ENCODE data around the gene KLF14.
"Not testable (repeated sequence)": the region's sequence is repeated elsewhere in the genome, so short reads cannot be mapped to it uniquely, and the experiment has no call there.

The KLF14 gene

DNA sequence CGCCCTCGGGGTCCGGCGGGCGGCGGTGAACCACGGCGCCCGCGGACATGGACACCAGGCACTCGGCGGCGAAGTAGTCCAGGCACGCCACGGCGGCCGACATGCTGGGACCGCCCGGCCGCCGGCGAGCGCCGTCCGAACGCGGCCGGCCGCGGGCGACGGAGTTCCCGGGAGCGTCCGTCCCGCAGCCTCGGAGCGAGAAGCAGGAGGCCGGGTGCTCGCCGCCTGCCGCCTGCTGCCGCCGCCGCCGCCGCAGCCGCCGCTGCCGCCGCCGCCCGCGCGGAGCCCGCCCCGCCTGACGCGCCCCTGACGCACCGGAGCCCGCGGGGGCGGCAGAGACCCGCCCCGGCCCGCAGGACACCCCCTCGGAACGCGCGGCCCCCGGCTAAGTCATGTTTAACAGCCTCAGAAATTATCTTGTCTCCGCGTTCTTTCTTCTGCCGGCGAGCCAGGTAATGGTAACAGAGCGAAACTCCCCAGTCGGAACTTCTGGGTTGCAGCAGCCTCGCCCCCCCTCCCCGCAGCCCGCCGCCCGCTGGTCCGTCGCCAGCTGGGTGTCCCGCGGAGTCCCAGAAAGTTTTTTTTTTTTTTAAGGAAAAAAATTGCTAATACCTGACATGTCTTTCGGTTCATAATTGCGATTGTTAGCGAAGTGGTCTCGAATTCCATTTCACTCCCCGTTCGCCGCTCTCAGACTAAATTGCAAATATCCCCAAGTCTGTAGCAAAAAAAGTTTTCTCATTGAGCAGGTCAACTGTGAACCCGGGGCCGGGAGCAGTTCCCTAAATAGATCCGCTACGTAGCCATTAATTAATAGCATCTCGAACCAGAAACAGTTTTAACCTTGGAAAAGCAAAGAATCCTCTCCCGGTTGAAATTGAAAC lies at the start of gene KLF14:
KLF14 (minus strand) TSS at position 277 of the 884 bp plus-strand sequence; CDS start at position 103, 174 bp downstream.
- H3K4me3 ChIP-seq (ENCODE audit: control insufficient read depth, low read depth, low read length), result peak within 1 kb of the TSS; percentile 35
- TF ChIP-seq, protein P1, sequence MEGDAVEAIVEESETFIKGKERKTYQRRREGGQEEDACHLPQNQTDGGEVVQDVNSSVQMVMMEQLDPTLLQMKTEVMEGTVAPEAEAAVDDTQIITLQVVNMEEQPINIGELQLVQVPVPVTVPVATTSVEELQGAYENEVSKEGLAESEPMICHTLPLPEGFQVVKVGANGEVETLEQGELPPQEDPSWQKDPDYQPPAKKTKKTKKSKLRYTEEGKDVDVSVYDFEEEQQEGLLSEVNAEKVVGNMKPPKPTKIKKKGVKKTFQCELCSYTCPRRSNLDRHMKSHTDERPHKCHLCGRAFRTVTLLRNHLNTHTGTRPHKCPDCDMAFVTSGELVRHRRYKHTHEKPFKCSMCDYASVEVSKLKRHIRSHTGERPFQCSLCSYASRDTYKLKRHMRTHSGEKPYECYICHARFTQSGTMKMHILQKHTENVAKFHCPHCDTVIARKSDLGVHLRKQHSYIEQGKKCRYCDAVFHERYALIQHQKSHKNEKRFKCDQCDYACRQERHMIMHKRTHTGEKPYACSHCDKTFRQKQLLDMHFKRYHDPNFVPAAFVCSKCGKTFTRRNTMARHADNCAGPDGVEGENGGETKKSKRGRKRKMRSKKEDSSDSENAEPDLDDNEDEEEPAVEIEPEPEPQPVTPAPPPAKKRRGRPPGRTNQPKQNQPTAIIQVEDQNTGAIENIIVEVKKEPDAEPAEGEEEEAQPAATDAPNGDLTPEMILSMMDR (IDR thresholded peaks at IDR 0.05; ENCODE audit: control insufficient read depth, insufficient read depth, low read depth, low read length, missing control alignments), result no peak
- DNase-seq (ENCODE audit: low read depth), result no peak

DNA sequence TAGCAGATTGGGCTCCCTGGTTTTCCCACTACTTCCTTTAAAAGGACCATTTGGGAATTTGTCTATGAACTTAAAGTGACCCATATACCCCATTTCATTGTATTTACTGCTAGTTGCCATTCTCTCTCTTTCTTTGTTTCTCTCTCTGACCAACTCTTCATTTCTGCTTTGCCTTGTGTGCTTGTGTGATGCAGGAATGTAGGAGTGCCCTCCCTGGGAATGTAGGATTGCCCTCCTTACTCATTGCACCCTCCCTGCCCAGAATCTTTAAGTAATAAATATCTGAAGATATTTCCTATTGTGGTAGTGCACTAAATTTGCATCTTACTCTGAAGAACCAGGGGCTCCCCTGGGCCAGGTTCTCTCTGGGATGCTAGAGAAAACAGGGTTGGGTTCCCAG lies 47.3 kb upstream of the KLF14 start:
- no peak overlapping the region for H3K4me3 ChIP-seq (ENCODE audit: control insufficient read depth, low read depth, low read length)
- no peak for DNase-seq (ENCODE audit: low read depth)
- TF ChIP-seq, protein P1 (IDR thresholded peaks at IDR 0.05; ENCODE audit: control insufficient read depth, insufficient read depth, low read depth, low read length, missing control alignments), result no peak

DNA sequence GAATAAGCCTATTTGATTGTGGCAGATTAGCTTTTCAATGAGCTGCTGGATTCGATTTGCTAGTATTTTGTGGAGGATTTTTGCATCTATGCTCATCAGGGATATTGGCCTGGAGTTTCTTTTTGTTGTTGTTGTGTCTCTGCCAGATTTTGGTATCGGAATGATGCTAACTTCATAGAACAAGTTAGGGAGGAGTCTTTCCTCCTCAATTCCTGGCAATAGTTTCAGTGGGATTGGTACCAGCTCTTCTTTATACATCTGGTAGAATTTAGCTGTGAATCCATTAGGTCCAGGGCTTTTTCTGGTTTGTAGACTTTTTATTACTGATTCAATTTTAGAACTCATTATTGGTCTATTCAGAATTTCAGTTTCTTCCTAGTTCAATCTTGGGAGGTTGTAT lies 43.4 kb upstream of the KLF14 start:
- no peak for DNase-seq (ENCODE audit: low read depth)
- TF ChIP-seq, protein P1 (IDR thresholded peaks at IDR 0.05; ENCODE audit: control insufficient read depth, insufficient read depth, low read depth, low read length, missing control alignments), result no peak
- H3K4me3 ChIP-seq (ENCODE audit: control insufficient read depth, low read depth, low read length), result no peak overlapping the region

DNA sequence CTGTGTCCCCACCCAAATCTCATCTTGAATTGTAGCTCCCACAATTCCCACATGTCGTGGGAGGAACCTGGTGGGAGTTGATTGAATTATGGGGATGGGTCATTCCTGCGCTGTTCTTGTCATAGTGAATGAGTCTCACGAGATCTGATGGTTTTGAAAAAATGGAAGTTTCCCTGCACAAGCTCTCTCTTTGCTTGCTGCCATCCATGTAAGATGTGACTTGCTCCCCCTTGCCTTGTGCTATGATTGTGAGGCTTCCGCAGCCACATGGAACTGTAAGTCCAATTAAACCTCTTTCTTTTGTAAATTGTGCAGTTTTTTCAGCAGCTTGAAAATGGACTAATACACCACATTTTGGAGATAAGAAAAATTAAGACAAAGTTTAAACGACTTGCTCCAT lies 38.4 kb upstream of the KLF14 start:
- not testable (repeated sequence) for H3K4me3 ChIP-seq (ENCODE audit: control insufficient read depth, low read depth, low read length); DNase-seq (ENCODE audit: low read depth)

DNA sequence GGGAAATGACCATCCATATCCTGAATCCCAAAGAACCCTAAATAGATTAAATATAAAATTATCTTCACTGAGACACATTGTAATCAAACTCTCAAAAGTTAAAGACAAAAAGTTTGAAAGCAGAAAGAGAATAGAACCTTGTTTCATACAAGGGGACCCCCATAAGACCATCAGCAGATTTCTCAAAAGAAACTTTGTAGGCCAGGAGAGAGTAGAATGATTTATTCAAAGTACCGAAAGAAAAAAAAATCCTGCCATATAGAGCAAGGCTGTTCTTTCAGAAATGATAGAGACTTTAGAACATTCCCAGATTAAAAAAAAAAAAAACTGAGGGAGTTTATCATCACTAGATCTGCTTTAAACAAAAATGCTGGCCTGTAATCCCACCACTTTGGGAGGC lies 34.8 kb upstream of the KLF14 start:
- DNase-seq (ENCODE audit: low read depth), result no peak
- TF ChIP-seq, protein P1 (IDR thresholded peaks at IDR 0.05; ENCODE audit: control insufficient read depth, insufficient read depth, low read depth, low read length, missing control alignments), result no peak

DNA sequence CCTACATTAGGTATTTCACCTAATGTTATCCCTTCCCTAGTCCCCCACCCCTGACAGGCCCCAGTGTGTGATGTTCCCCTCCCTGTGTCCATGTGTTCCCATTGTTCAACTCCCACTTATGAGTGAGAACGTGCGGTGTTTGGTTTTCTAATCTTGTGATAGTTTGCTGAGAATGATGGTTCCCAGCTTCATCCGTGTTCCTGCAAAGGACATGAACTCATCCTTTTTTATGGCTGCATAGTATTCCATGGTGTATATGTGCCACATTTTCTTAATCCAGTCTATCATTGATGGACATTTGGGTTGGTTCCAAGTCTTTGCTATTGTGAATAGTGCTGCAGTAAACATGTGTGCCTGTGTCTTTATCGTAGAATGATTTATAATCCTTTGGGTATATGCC lies 30.6 kb upstream of the KLF14 start:
- H3K4me3 ChIP-seq (ENCODE audit: control insufficient read depth, low read depth, low read length); DNase-seq (ENCODE audit: low read depth): not testable (repeated sequence)

More for the DNA sequence above, 34.8 kb upstream of the KLF14 start:
- no peak overlapping the region for H3K4me3 ChIP-seq (ENCODE audit: control insufficient read depth, low read depth, low read length)

DNA sequence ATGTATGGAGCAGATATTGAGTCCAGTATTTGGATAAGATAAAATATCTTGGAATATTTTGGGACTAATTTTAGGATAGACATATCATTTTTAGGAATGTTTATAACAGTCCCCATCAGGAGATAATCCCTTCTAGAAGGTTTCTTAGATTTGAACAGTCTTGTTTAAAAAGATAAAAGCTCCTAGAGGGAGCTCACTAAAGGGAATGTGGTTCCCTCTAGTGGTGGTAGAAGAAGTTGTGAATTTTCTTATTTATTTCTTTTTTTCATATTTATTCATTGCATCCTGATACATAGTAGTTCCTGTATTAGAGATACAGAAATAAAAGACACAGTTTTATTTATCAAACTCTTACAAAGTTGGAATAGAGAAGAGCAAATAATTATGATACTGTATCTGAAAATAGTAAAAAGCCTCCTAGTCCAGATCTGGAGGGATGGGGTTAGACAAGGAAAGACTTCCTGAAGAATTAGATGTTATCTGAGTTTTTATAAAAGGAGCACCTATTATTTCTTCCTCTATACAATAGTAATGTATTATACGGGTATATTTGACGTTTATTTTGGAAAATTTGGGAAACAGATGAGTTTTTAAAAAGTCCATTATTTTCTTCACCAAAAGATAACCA lies 24.5 kb upstream of the KLF14 start:
- TF ChIP-seq, protein P1 (IDR thresholded peaks at IDR 0.05; ENCODE audit: control insufficient read depth, insufficient read depth, low read depth, low read length, missing control alignments), result peak; percentile 51
- DNase-seq (ENCODE audit: low read depth), result peak; percentile 23
- H3K4me3 ChIP-seq (ENCODE audit: control insufficient read depth, low read depth, low read length), result no peak overlapping the region
